ENCODE results near the gene SAC3D1. TPM values are rescaled to one million over a fixed set of nuclear protein-coding genes. Genes with fewer than 3 reads are reported as not detected.
A peak's percentile ranks its signal among the peaks of the same experiment; 100 is the strongest.

SAC3D1 gene
- total and polyA plus RNA-seq, 2 donors = 11.2 to 11.5 TPM

DNA sequence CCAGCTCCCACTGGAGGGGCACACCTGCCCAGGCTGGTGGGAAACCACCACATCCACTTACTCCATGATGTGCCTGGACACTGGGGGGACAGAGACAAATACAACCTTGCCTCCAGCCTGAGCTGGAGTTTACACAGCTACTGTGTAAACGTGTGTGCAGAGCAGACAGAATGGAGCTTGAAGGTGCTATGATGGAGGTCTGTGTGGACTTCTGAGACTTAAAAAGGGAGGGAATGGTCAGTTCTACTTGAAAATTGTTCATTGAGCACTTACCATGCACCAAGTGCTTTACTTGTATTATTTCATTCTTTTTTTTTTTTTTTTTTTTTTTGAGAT lies 31.6 kb downstream of the SAC3D1 start:
- Histone ChIP-seq H3K36me3 (ENCODE audit: control insufficient read depth in 2 of 2, insufficient read depth in 2 of 2, low read length in 1 of 2) (peaks cover 17 to 18% of the 10 kb centered on the region in 2 donors), H3K27me3 (ENCODE audit: control insufficient read depth in 2 of 2, insufficient read depth in 1 of 2, low read length in 1 of 2) (no peaks in the 10 kb centered on the region), H3K9me3 (ENCODE audit: control insufficient read depth in 2 of 2, insufficient read depth in 1 of 2, low read length in 1 of 2) (no peaks in the 10 kb centered on the region), H3K27ac (ENCODE audit: low read depth in 1 of 2, low read length in 1 of 2) (no peak overlapping the region), H3K4me1 (ENCODE audit: control insufficient read depth in 2 of 2, insufficient read depth in 2 of 2, low read length in 2 of 2) (peaks cover 0 to under 1% of the 10 kb centered on the region in 2 donors), H3K4me3 (ENCODE audit: low read length in 2 of 2) (no peak overlapping the region)
- WGBS = 92% methylated on average over 1 of the region's 1 CpG
- no peak for DNase-seq (ENCODE audit: low read depth in 6 of 9, low spot score in 9 of 9)

DNA sequence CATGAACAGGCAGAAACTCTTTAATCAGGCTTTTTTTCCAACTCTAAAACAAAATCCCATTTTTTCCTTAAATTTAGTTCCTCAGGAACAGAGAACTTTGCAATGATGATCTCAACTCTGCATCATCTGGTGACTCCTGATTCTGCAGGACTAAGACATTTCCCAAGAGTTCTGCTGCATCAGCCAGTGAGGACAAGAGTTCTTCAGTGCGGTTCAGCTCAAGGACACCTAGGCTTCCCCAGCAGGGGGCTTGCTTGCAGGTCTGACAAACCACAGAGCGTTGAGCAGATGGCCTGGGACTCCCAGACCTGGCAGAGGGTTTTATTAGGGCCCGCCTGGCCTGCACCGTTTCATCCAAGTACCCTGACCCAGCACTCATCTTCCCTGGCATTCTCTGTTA lies 36.4 kb downstream of the SAC3D1 start:
- peaks cover 34 to 51% of the 10 kb centered on the region in 2 donors for H3K36me3 ChIP-seq (ENCODE audit: control insufficient read depth in 2 of 2, insufficient read depth in 2 of 2, low read length in 1 of 2)
- H3K4me1 ChIP-seq (ENCODE audit: control insufficient read depth in 2 of 2, insufficient read depth in 2 of 2, low read length in 2 of 2) = peaks cover 0 to 18% of the 10 kb centered on the region in 2 donors
- no peaks in the 10 kb centered on the region for H3K27me3 ChIP-seq (ENCODE audit: control insufficient read depth in 2 of 2, insufficient read depth in 1 of 2, low read length in 1 of 2)
- 98% methylated on average over 4 of the region's 4 CpGs for WGBS
- no peak for DNase-seq (ENCODE audit: low read depth in 6 of 9, low spot score in 9 of 9)
- no peak overlapping the region for H3K4me3 ChIP-seq (ENCODE audit: low read length in 2 of 2)
- H3K27ac ChIP-seq (ENCODE audit: low read depth in 1 of 2, low read length in 1 of 2) = no peak overlapping the region
- no peaks in the 10 kb centered on the region for H3K9me3 ChIP-seq (ENCODE audit: control insufficient read depth in 2 of 2, insufficient read depth in 1 of 2, low read length in 1 of 2)

- WGBS = 67% methylated on average over 3 of the region's 3 CpGs
- no peaks in the 10 kb centered on the region for H3K27me3 ChIP-seq (ENCODE audit: control insufficient read depth in 2 of 2, insufficient read depth in 1 of 2, low read length in 1 of 2)
- peaks cover 34 to 55% of the 10 kb centered on the region in 2 donors for H3K36me3 ChIP-seq (ENCODE audit: control insufficient read depth in 2 of 2, insufficient read depth in 2 of 2, low read length in 1 of 2)
- H3K27ac ChIP-seq (ENCODE audit: low read depth in 1 of 2, low read length in 1 of 2) = peak overlapping the region in 1 of 2 donors; percentile 3
- no peaks in the 10 kb centered on the region for H3K9me3 ChIP-seq (ENCODE audit: control insufficient read depth in 2 of 2, insufficient read depth in 1 of 2, low read length in 1 of 2)
- peaks cover 1 to 24% of the 10 kb centered on the region in 2 donors for H3K4me1 ChIP-seq (ENCODE audit: control insufficient read depth in 2 of 2, insufficient read depth in 2 of 2, low read length in 2 of 2)
- no peak overlapping the region for H3K4me3 ChIP-seq (ENCODE audit: low read length in 2 of 2)
- DNase-seq (ENCODE audit: low read depth in 6 of 9, low spot score in 9 of 9) = peak in 8 of 9 donors; percentile 37 to 80 (median 54)
Measured at GRCh38 chr11:65078151-65078550, 37.1 kb downstream of the SAC3D1 start.

GRCh38 chr11:65078786-65079342 lies 37.9 kb downstream of the SAC3D1 start:
- no peak overlapping the region for H3K4me3 ChIP-seq (ENCODE audit: low read length in 2 of 2)
- H3K36me3 ChIP-seq (ENCODE audit: control insufficient read depth in 2 of 2, insufficient read depth in 2 of 2, low read length in 1 of 2) = peaks cover 34 to 55% of the 10 kb centered on the region in 2 donors
- no peaks in the 10 kb centered on the region for H3K9me3 ChIP-seq (ENCODE audit: control insufficient read depth in 2 of 2, insufficient read depth in 1 of 2, low read length in 1 of 2)
- no peaks in the 10 kb centered on the region for H3K27me3 ChIP-seq (ENCODE audit: control insufficient read depth in 2 of 2, insufficient read depth in 1 of 2, low read length in 1 of 2)
- 98% methylated on average over 9 of the region's 9 CpGs for WGBS
- H3K27ac ChIP-seq (ENCODE audit: low read depth in 1 of 2, low read length in 1 of 2) = peak overlapping the region in 1 of 2 donors; percentile 3
- DNase-seq (ENCODE audit: low read depth in 6 of 9, low spot score in 9 of 9) = no peak
- peaks cover 7 to 30% of the 10 kb centered on the region in 2 donors for H3K4me1 ChIP-seq (ENCODE audit: control insufficient read depth in 2 of 2, insufficient read depth in 2 of 2, low read length in 2 of 2)

DNA sequence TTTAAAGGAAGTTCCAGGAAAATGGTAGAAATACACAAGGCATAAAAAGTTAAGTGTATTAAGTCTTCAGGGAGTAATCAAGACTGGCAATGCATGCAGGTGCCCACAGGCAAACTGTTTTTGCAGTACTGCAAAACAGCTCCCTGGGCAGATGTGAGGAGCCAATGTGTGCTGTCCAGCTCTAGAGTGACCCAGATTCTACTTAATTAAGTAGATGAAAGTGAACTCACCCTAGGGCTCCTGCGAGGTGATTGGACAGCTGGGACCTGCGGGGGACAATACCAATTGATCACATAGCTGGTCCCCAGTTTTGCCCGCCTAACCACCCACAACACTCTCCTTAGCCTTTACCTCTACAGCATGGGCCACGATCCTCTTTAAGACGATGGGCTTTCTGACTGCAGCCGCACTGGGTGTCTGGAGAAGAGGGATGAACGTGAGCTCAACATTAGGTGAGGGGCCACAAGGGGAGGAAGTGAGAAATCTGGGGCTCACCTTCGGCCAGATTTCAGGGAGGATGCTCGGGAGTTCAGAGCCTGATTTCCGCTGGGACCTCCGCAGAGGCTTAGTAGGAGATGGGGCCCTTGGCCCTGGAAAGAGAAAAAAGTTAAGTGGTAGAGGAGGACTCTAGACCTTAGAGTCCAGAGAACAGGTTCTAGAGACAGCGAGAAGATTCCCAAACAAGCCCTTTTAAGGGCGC lies 42.3 kb downstream of the SAC3D1 start:
- 8% methylated on average over 13 of the region's 13 CpGs for WGBS
- peak in 2 of 9 donors; percentile 6 to 21 for DNase-seq (ENCODE audit: low read depth in 6 of 9, low spot score in 9 of 9)
- peak overlapping the region; percentile 73 to 98 for H3K4me3 ChIP-seq (ENCODE audit: low read length in 2 of 2)
- H3K27me3 ChIP-seq (ENCODE audit: control insufficient read depth in 2 of 2, insufficient read depth in 1 of 2, low read length in 1 of 2) = no peaks in the 10 kb centered on the region
- H3K9me3 ChIP-seq (ENCODE audit: control insufficient read depth in 2 of 2, insufficient read depth in 1 of 2, low read length in 1 of 2) = no peaks in the 10 kb centered on the region
- peaks cover 14 to 40% of the 10 kb centered on the region in 2 donors for H3K4me1 ChIP-seq (ENCODE audit: control insufficient read depth in 2 of 2, insufficient read depth in 2 of 2, low read length in 2 of 2)
- peaks cover 47 to 67% of the 10 kb centered on the region in 2 donors for H3K36me3 ChIP-seq (ENCODE audit: control insufficient read depth in 2 of 2, insufficient read depth in 2 of 2, low read length in 1 of 2)
- peak overlapping the region; percentile 49 to 86 for H3K27ac ChIP-seq (ENCODE audit: low read depth in 1 of 2, low read length in 1 of 2)

- Histone ChIP-seq H3K36me3 (ENCODE audit: control insufficient read depth in 2 of 2, insufficient read depth in 2 of 2, low read length in 1 of 2) (peaks cover 48 to 69% of the 10 kb centered on the region in 2 donors), H3K27me3 (ENCODE audit: control insufficient read depth in 2 of 2, insufficient read depth in 1 of 2, low read length in 1 of 2) (no peaks in the 10 kb centered on the region), H3K27ac (ENCODE audit: low read depth in 1 of 2, low read length in 1 of 2) (peak within 1 kb of the TSS; percentile 86 to 94), H3K9me3 (ENCODE audit: control insufficient read depth in 2 of 2, insufficient read depth in 1 of 2, low read length in 1 of 2) (peaks cover 0 to 2% of the 10 kb centered on the region in 2 donors), H3K4me1 (ENCODE audit: control insufficient read depth in 2 of 2, insufficient read depth in 2 of 2, low read length in 2 of 2) (peaks cover 14 to 33% of the 10 kb centered on the region in 2 donors), H3K4me3 (ENCODE audit: low read length in 2 of 2) (peak within 1 kb of the TSS; percentile 73 to 98)
- peak; percentile 83 to 98 (median 94) for DNase-seq (ENCODE audit: low read depth in 6 of 9, low spot score in 9 of 9)
- under 1% methylated on average over 79 of the region's 79 CpGs for WGBS
Measured at GRCh38 chr11:65083834-65084597, 43.0 kb downstream of the SAC3D1 start, which contains the start of the genes CDCA5 and ZFPL1. CDCA5 (minus strand) TSS chr11:65084040; CDS start chr11:65083978, 62 bp downstream. ZFPL1 (plus strand) TSS chr11:65084222; CDS start chr11:65084699, 477 bp downstream.

GRCh38 chr11:65084598-65085375 lies 43.8 kb downstream of the SAC3D1 start:
- Histone ChIP-seq H3K4me1 (ENCODE audit: control insufficient read depth in 2 of 2, insufficient read depth in 2 of 2, low read length in 2 of 2) (peaks cover 14 to 31% of the 10 kb centered on the region in 2 donors), H3K4me3 (ENCODE audit: low read length in 2 of 2) (peak overlapping the region; percentile 73 to 98), H3K27ac (ENCODE audit: low read depth in 1 of 2, low read length in 1 of 2) (peak overlapping the region; percentile 86 to 94), H3K36me3 (ENCODE audit: control insufficient read depth in 2 of 2, insufficient read depth in 2 of 2, low read length in 1 of 2) (peaks cover 46 to 62% of the 10 kb centered on the region in 2 donors), H3K27me3 (ENCODE audit: control insufficient read depth in 2 of 2, insufficient read depth in 1 of 2, low read length in 1 of 2) (no peaks in the 10 kb centered on the region), H3K9me3 (ENCODE audit: control insufficient read depth in 2 of 2, insufficient read depth in 1 of 2, low read length in 1 of 2) (peaks cover 0 to 2% of the 10 kb centered on the region in 2 donors)
- no peak for DNase-seq (ENCODE audit: low read depth in 6 of 9, low spot score in 9 of 9)
- WGBS = 57% methylated on average over 23 of the region's 23 CpGs

GRCh38 chr11:65085446-65085845 lies 44.4 kb downstream of the SAC3D1 start:
- H3K27me3 ChIP-seq (ENCODE audit: control insufficient read depth in 2 of 2, insufficient read depth in 1 of 2, low read length in 1 of 2) = no peaks in the 10 kb centered on the region
- 96% methylated on average over 4 of the region's 4 CpGs for WGBS
- peaks cover 14 to 31% of the 10 kb centered on the region in 2 donors for H3K4me1 ChIP-seq (ENCODE audit: control insufficient read depth in 2 of 2, insufficient read depth in 2 of 2, low read length in 2 of 2)
- peaks cover 46 to 58% of the 10 kb centered on the region in 2 donors for H3K36me3 ChIP-seq (ENCODE audit: control insufficient read depth in 2 of 2, insufficient read depth in 2 of 2, low read length in 1 of 2)
- H3K9me3 ChIP-seq (ENCODE audit: control insufficient read depth in 2 of 2, insufficient read depth in 1 of 2, low read length in 1 of 2) = peaks cover 0 to 2% of the 10 kb centered on the region in 2 donors
- DNase-seq (ENCODE audit: low read depth in 6 of 9, low spot score in 9 of 9) = no peak
- H3K4me3 ChIP-seq (ENCODE audit: low read length in 2 of 2) = no peak overlapping the region
- H3K27ac ChIP-seq (ENCODE audit: low read depth in 1 of 2, low read length in 1 of 2) = no peak overlapping the region

All from thymus (tissue), 11 donors.